ENCODE measurements around the gene MZT2A.
"Not testable (repeated sequence)": the region's sequence is repeated elsewhere in the genome, so short reads cannot be mapped to it uniquely, and the experiment has no call there.

MZT2A gene

DNA sequence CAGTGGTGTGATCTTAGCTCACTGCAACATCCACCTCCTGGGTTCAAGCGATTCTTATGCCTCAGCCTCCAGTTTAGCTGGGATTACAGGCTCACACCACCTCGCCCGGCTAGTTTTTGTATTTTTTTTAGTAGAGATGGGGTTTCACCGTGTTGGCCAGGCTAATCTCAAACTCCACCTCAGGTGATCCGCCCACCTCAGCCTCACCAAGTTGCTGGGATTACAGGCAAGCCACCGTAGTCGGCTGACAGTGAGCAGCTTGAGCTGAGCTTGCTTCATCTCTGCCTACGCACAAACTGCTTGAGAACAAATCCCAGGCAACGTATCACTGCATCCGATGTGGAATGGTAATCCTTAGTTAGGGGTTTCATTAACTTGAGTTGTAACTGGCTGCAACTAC is 24.5 kb downstream of the MZT2A start:
- in situ Hi-C loops (cut with HindIII; ENCODE audit: low sequenced_read_pairs): not testable (repeated sequence)

GRCh38 chr2:131454914-131455313 is 37.3 kb downstream of the MZT2A start:
- in situ Hi-C loops (cut with HindIII; ENCODE audit: low sequenced_read_pairs): not testable (repeated sequence)

DNA sequence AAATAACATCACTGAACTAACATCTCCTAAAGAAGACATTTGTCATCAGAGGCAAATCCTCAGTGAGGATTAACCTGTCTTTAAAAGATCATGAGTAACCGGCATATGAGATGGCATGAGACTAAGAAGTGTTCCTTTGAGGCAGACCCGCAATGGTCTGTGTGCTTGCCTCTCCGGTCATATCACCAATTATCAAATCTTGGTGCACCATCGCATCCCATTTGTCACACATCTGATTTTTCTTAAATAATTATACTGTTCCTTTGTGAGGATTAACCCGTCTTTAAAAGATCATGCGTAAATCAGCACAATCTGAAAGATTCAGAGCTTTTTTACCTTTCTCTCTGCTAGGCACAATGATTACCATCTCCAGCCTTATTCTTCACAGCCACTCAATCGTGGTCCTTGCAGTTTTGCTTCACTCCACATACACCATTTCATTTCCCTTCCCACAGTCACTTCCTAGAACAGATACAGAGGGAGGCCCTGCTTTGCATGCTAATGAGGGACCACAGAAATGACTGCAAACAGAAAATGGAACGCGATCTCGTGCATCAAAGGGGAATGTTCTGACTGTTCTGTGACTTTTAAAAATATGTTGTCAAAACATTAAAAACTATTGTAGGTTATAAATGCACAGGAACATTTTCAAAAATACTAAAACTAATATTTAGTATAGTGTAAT is 40.8 kb downstream of the MZT2A start:
- in situ Hi-C loops (cut with HindIII; ENCODE audit: low sequenced_read_pairs): not testable (repeated sequence)

DNA sequence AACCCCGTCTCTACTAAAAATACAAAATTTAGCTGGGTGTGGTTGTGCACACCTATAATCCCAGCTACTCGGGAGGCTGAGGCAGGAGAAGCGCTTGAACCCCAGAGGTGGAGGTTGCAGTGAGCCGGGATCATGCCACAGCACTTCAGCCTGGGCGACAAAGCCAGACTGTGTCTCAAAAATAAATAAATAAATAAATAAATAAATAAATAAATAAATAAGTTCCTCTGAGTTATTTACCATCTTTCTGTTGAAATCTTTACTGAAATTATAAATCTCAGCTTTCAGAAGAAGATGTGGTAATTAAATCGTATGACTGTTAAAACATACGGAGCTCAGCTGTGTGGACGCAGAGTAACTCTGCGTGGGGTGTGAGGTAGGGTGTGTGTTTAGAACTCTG is 44.2 kb downstream of the MZT2A start:
- in situ Hi-C loops (cut with HindIII; ENCODE audit: low sequenced_read_pairs): not testable (repeated sequence)

DNA sequence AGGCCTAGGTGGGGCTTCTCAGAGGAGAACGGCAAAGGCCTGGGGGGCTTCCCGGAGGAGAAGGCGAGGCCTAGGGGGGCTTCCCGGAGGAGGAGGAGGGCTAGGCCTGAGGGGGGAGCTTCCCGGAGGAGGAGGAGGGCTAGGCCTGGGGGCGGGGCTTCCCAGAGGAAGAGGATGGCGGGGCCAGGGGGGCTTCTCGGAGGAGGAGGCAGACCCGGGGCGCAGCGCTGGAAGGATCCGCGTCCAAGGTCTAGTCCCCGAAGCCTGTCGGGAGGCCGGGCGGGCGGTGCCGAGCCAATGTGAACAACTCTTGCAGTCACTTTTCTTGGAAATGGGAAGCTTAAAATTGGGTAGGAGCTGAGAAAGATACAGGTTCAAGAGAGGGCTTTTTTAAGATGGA is 46.3 kb downstream of the MZT2A start:
- in situ Hi-C loops (cut with HindIII; ENCODE audit: low sequenced_read_pairs): no loop called here

GRCh38 chr2:131445515-131445797 is 46.7 kb downstream of the MZT2A start:
- in situ Hi-C loops (cut with HindIII; ENCODE audit: low sequenced_read_pairs): not testable (repeated sequence)

GRCh38 chr2:131444736-131445514 is 47.3 kb downstream of the MZT2A start:
- in situ Hi-C loops (cut with HindIII; ENCODE audit: low sequenced_read_pairs): not testable (repeated sequence)

DNA sequence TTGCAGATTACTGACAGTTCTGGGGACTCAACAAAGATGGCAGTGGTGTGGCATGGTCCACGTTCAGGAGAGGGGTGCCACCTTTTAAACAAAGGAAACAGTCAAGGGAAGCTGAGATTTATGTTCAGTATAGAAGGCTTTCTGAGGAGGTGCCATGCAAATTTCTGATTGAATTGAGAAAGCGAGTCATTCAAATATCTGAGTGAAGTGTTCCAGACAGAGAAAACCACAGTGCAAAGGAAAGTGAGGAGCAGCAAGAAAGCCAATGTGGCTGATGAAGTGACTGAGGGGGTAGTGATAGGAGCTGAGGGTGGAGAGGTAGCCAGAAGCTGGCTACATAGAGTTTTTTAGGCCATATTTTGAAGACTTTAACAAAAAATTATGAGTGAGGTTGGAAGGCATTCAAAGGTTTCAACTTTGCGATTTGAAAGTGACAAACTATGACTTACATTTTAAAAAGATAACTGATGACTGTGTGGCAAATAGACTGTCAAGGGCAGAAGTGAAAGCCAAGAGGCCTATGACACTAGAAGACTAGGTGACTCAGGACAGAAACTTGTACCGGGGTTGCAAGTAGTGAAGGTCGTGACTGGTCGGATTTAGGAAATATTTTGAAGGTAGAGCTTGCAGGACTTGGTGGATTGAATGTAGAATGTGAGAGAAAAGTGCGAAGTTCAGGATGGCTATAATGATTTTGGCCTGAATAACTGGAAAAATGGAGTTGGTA is 51.3 kb downstream of the MZT2A start:
- in situ Hi-C loops (cut with HindIII; ENCODE audit: low sequenced_read_pairs): not testable (repeated sequence)
